Measurements from ENCODE around the gene DENND1A. TPM values are rescaled to one million over a fixed set of nuclear protein-coding genes. Genes with fewer than 3 reads are reported as not detected.
"Not testable (repeated sequence)": the region's sequence is repeated elsewhere in the genome, so short reads cannot be mapped to it uniquely, and the experiment has no call there.

DENND1A gene
- total RNA-seq (2012; rRNA removed), result 19.0 and 19.7 TPM in 2 replicates

DNA sequence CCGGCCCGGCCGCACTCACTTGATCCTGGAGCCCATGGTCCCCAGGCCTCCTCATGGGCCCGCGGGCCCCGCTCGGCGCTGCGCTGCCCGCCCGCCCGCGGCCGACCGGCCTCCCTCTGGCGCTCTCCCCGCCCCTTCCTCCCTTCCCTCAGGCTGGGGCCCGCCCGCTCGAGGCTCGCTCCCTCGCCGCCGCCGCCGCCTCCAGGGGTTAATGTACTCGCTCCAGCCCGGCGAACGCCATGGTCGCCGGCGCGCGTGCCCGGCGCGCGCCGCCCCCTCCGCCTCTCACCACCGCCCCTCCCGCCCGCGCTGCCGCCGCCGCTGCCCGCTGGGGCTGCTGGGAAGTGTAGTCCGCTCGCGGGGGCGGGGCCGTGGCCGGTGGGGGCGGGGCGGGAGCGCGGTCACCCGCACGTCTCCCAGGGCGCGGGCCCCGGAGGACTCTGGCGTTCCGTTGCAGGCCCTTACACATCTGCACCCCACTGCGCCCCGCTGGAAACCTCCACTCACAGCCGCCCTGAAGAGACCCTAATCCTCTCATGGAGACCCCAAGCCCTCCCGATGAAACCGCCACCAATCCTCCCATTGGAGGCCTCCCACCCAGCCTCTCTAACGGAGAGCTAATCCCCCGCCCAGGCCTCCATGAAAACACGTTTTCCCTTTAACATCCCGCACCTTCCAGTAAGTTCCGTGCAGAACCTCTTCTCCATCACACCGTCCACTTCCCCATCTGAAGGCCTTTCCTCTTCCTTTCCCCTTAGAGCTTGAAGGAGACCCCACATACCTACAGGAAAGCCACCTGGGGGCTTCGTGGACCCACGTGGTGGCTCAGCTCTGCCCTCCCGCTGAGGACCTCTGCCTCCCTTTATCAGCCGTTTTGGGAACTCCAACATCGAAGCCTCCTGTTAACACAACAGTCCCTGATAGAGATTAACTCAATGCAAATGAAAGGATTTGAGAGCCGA lies at the start of gene DENND1A:
TSS of gene DENND1A (minus strand) at position 257 of the 962 bp plus-strand sequence. CDS start at position 36, 221 bp downstream.
- H3K4me1 ChIP-seq (ENCODE audit: control insufficient read depth, insufficient read depth, low read length), result peaks cover 20% of the 10 kb centered on the region

DNA sequence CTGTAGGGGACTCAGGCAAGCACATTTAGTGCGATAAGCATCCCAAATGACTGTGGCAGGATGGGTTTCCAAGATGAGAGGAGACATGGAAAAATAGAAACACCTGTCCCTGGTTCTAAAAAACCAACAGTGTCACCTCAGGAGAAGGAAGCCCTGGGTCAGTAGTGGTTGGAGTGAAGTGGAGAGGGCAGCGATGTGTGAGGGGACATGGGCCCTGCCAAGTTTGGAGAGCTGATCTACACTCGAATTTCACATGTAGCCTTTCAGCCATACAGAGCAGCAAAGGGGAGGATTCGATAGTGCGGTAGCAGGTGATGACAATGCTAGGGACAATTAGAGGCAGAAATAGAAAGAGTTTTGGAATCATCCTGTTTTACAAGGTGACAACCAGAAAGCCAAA lies 49.1 kb upstream of the DENND1A start:
- H3K36me3 ChIP-seq (ENCODE audit: insufficient read depth, low read length), result no peaks in the 10 kb centered on the region
- no peak overlapping the region for H3K4me3 ChIP-seq (ENCODE audit: low read length)
- H3K4me2 ChIP-seq (ENCODE audit: low read length), result no peak overlapping the region
- H3K4me1 ChIP-seq (ENCODE audit: control insufficient read depth, insufficient read depth, low read length), result no peaks in the 10 kb centered on the region
- no peak overlapping the region for H3K9ac ChIP-seq (ENCODE audit: low read depth, low read length)
- H3K27me3 ChIP-seq (ENCODE audit: control insufficient read depth, insufficient read depth, low read length), result peaks cover 58% of the 10 kb centered on the region
- no peaks in the 10 kb centered on the region for H3K9me3 ChIP-seq (replicated peaks; ENCODE audit: low read length)

More for the DNA sequence above, at the start of gene DENND1A:
- peak within 1 kb of the TSS; percentile 99 for H3K4me2 ChIP-seq (ENCODE audit: low read length)
- peak within 1 kb of the TSS; percentile 79 for H3K9ac ChIP-seq (ENCODE audit: low read depth, low read length)
- no peaks in the 10 kb centered on the region for H3K9me3 ChIP-seq (replicated peaks; ENCODE audit: low read length)
- H3K27me3 ChIP-seq (ENCODE audit: control insufficient read depth, insufficient read depth, low read length), result peaks cover 9% of the 10 kb centered on the region
- no peaks in the 10 kb centered on the region for H3K36me3 ChIP-seq (ENCODE audit: insufficient read depth, low read length)
- peak within 1 kb of the TSS; percentile 79 for H3K4me3 ChIP-seq (ENCODE audit: low read length)

- not testable (repeated sequence) for H3K4me2 ChIP-seq (ENCODE audit: low read length); H3K9me3 ChIP-seq (replicated peaks; ENCODE audit: low read length); H3K36me3 ChIP-seq (ENCODE audit: insufficient read depth, low read length); H3K4me3 ChIP-seq (ENCODE audit: low read length); H3K4me1 ChIP-seq (ENCODE audit: control insufficient read depth, insufficient read depth, low read length); H3K9ac ChIP-seq (ENCODE audit: low read depth, low read length)
- peaks cover 36% of the 10 kb centered on the region for H3K27me3 ChIP-seq (ENCODE audit: control insufficient read depth, insufficient read depth, low read length)
Observed at GRCh38 chr9:123976579-123976978, 46.7 kb upstream of the DENND1A start.

GRCh38 chr9:123975871-123976270 lies 45.9 kb upstream of the DENND1A start:
- no peaks in the 10 kb centered on the region for H3K9me3 ChIP-seq (replicated peaks; ENCODE audit: low read length)
- peaks cover 29% of the 10 kb centered on the region for H3K27me3 ChIP-seq (ENCODE audit: control insufficient read depth, insufficient read depth, low read length)
- no peak overlapping the region for H3K4me2 ChIP-seq (ENCODE audit: low read length)
- no peaks in the 10 kb centered on the region for H3K36me3 ChIP-seq (ENCODE audit: insufficient read depth, low read length)
- no peak overlapping the region for H3K4me3 ChIP-seq (ENCODE audit: low read length)
- no peaks in the 10 kb centered on the region for H3K4me1 ChIP-seq (ENCODE audit: control insufficient read depth, insufficient read depth, low read length)
- no peak overlapping the region for H3K9ac ChIP-seq (ENCODE audit: low read depth, low read length)

DNA sequence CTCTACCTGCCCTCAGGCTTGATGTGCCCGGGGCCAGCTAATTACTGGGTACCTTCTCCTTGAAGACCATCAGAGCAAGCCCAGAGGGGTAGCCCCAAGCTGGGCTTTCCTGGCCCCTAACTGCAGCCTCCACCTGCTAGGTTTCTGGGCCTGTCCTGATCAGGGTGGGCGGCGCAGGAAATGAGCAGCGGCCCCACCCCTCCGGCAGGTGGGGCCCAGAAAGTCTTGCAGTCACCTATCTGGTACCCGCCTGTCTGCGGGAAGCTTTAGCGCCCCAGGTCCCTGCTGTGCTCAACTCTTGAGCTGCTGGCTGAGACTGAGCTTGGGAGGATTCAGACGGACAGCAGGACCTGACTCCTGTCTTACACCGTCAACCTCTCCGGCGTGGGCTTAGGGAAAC lies 44.5 kb upstream of the DENND1A start:
- no peaks in the 10 kb centered on the region for H3K36me3 ChIP-seq (ENCODE audit: insufficient read depth, low read length)
- H3K27me3 ChIP-seq (ENCODE audit: control insufficient read depth, insufficient read depth, low read length), result peaks cover 19% of the 10 kb centered on the region
- no peak overlapping the region for H3K4me3 ChIP-seq (ENCODE audit: low read length)
- no peak overlapping the region for H3K4me2 ChIP-seq (ENCODE audit: low read length)
- H3K9ac ChIP-seq (ENCODE audit: low read depth, low read length), result no peak overlapping the region
- no peaks in the 10 kb centered on the region for H3K4me1 ChIP-seq (ENCODE audit: control insufficient read depth, insufficient read depth, low read length)
- no peaks in the 10 kb centered on the region for H3K9me3 ChIP-seq (replicated peaks; ENCODE audit: low read length)

DNA sequence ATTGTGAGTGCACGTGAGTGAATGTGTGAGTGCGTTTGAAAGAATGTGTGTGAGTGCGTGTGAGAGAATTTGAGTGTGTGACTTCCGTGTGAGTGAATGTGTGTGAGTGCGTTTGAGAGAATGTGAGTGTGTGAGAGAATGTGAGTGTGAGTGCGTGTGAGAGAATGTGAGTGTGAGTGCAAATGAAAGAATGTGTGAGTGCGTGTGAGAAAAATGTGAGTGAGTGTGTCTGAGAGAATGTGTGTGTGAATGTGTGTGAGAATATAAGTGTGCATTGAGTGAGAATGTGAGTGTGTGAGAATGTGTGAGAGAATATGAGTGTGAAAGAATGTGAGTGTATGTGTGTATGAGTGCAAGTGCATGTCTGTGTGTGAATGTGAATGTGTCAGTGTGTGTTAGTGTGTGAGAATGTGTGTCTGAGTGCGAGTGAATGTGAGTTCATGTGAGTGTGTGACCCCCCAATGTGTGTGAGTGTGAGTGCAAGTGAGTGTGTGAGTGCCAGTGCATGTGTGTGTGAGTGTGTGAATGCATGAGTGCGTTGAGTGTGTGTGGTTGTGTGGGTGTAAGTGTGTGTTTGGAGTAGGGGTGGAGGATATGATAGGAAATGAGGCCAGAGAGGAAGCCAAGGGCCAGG lies 43.8 kb upstream of the DENND1A start:
- Histone ChIP-seq H3K36me3 (ENCODE audit: insufficient read depth, low read length) (no peaks in the 10 kb centered on the region), H3K9me3 (replicated peaks; ENCODE audit: low read length) (no peaks in the 10 kb centered on the region), H3K27me3 (ENCODE audit: control insufficient read depth, insufficient read depth, low read length) (peaks cover 13% of the 10 kb centered on the region), H3K9ac (ENCODE audit: low read depth, low read length) (no peak overlapping the region), H3K4me3 (ENCODE audit: low read length) (no peak overlapping the region), H3K4me2 (ENCODE audit: low read length) (no peak overlapping the region), H3K4me1 (ENCODE audit: control insufficient read depth, insufficient read depth, low read length) (no peaks in the 10 kb centered on the region)

DNA sequence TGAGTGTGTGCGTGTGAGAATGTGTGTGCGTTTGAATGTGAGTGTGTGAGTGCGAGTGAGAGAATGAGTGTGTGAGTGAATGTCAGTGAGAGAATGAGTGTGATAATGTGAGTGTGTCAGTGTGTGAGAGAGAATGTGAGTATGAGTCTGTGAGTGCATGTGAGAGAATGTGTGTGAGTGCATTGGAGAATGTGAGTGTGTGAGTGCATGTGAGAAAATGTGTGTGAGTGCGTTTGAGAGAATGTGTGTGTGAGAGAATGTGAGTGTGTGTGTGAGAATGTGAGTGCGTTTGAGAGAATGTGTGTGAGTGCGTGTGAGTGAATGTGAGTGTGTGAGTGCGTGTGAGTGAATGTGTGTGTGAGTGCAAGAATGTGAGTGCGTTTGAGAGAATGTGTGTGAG lies 42.7 kb upstream of the DENND1A start:
- Histone ChIP-seq H3K9ac (ENCODE audit: low read depth, low read length) (no peak overlapping the region), H3K4me1 (ENCODE audit: control insufficient read depth, insufficient read depth, low read length) (no peaks in the 10 kb centered on the region), H3K4me2 (ENCODE audit: low read length) (no peak overlapping the region), H3K27me3 (ENCODE audit: control insufficient read depth, insufficient read depth, low read length) (peaks cover 13% of the 10 kb centered on the region), H3K4me3 (ENCODE audit: low read length) (no peak overlapping the region), H3K36me3 (ENCODE audit: insufficient read depth, low read length) (no peaks in the 10 kb centered on the region), H3K9me3 (replicated peaks; ENCODE audit: low read length) (no peaks in the 10 kb centered on the region)

- Histone ChIP-seq H3K27me3 (ENCODE audit: control insufficient read depth, insufficient read depth, low read length) (peaks cover 29% of the 10 kb centered on the region), H3K36me3 (ENCODE audit: insufficient read depth, low read length) (no peaks in the 10 kb centered on the region), H3K4me2 (ENCODE audit: low read length) (no peak overlapping the region), H3K9me3 (replicated peaks; ENCODE audit: low read length) (no peaks in the 10 kb centered on the region), H3K9ac (ENCODE audit: low read depth, low read length) (no peak overlapping the region), H3K4me1 (ENCODE audit: control insufficient read depth, insufficient read depth, low read length) (no peaks in the 10 kb centered on the region), H3K4me3 (ENCODE audit: low read length) (no peak overlapping the region)
Observed at GRCh38 chr9:123967323-123967722, 37.4 kb upstream of the DENND1A start.

GRCh38 chr9:123965801-123966686 lies 36.1 kb upstream of the DENND1A start:
- no peak overlapping the region for H3K4me3 ChIP-seq (ENCODE audit: low read length)
- no peaks in the 10 kb centered on the region for H3K4me1 ChIP-seq (ENCODE audit: control insufficient read depth, insufficient read depth, low read length)
- no peaks in the 10 kb centered on the region for H3K36me3 ChIP-seq (ENCODE audit: insufficient read depth, low read length)
- no peak overlapping the region for H3K9ac ChIP-seq (ENCODE audit: low read depth, low read length)
- no peaks in the 10 kb centered on the region for H3K9me3 ChIP-seq (replicated peaks; ENCODE audit: low read length)
- H3K27me3 ChIP-seq (ENCODE audit: control insufficient read depth, insufficient read depth, low read length), result peaks cover 38% of the 10 kb centered on the region
- no peak overlapping the region for H3K4me2 ChIP-seq (ENCODE audit: low read length)

DNA sequence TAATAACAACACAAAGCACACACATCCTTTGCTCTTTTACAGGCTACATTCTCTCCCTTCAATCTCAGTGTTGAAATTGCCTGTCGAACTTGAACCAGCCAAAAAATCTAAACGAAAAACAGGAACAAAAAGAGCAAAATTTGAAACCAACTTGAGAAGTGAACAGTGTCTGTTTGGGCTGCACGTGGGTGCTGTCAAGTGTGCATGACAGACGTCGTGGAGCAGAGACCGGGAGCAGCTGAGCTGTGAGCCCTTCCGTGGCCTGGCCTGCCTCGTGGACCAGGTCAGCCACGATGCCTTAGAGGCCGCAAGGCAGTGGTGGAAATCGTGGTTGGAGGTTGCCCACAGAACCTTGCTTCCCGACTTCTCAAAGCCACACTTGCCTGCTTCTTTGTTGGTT lies 34.8 kb upstream of the DENND1A start:
- H3K36me3 ChIP-seq (ENCODE audit: insufficient read depth, low read length), result no peaks in the 10 kb centered on the region
- peaks cover 49% of the 10 kb centered on the region for H3K27me3 ChIP-seq (ENCODE audit: control insufficient read depth, insufficient read depth, low read length)
- H3K4me2 ChIP-seq (ENCODE audit: low read length), result no peak overlapping the region
- no peaks in the 10 kb centered on the region for H3K9me3 ChIP-seq (replicated peaks; ENCODE audit: low read length)
- no peak overlapping the region for H3K4me3 ChIP-seq (ENCODE audit: low read length)
- no peaks in the 10 kb centered on the region for H3K4me1 ChIP-seq (ENCODE audit: control insufficient read depth, insufficient read depth, low read length)
- H3K9ac ChIP-seq (ENCODE audit: low read depth, low read length), result no peak overlapping the region

- Histone ChIP-seq H3K4me1 (ENCODE audit: control insufficient read depth, insufficient read depth, low read length) (no peaks in the 10 kb centered on the region), H3K9me3 (replicated peaks; ENCODE audit: low read length) (no peaks in the 10 kb centered on the region), H3K27me3 (ENCODE audit: control insufficient read depth, insufficient read depth, low read length) (peaks cover 56% of the 10 kb centered on the region), H3K4me3 (ENCODE audit: low read length) (no peak overlapping the region), H3K9ac (ENCODE audit: low read depth, low read length) (no peak overlapping the region), H3K4me2 (ENCODE audit: low read length) (no peak overlapping the region), H3K36me3 (ENCODE audit: insufficient read depth, low read length) (no peaks in the 10 kb centered on the region)
Observed at GRCh38 chr9:123960965-123961364, 31.0 kb upstream of the DENND1A start.

All from skeletal muscle satellite cell (primary cell).